Stimulated activated CD8-positive, alpha-beta memory T cell treated with anti-CD3 and anti-CD28 coated beads, Interleukin-12 subunit alpha, Interleukin-12 subunit beta, amount 100 ng/mL, for 4 hours (primary cell): ENCODE data around the gene FAM118A.

Experiments used
- DNase-seq: peaks from one replicate; pipeline ENCODE4 v3.0.0-alpha.2; 2020; ENCODE audit warnings: low read depth

Gene FAM118A

GRCh38 chr22:45381348-45381747 lies 71.6 kb downstream of the FAM118A start:
- DNase-seq: no peak

GRCh38 chr22:45389546-45389945 lies 79.8 kb downstream of the FAM118A start:
- no peak for DNase-seq
